ENCODE measurements around the gene TMEM132C.
"Not testable (repeated sequence)": the region's sequence is repeated elsewhere in the genome, so short reads cannot be mapped to it uniquely, and the experiment has no call there.

The TMEM132C gene

GRCh38 chr12:128474916-128475315, 207.9 kb downstream of the TMEM132C start:
- DNase-seq (ENCODE audit: low read depth in 2 of 2): no peak

DNA sequence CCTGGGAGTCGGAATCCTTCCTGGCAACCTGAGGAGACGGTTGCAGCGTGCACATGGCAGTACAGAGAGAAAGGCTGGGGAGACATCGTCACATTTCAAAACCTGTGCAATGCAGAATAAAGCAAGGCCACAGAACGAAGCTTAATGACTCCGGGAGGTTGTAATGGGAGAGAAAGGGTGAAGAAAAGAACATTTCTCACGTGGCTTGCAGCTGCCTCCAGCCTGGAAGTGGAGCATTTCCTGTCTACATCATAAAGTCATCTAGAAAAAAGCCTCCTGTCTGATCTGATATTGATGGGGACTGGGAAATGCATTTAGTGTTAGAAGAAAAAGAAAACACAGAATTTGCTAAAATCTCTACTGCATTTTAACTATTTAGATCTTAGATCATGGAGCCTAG, 209.3 kb downstream of the TMEM132C start:
- no peak for DNase-seq (ENCODE audit: low read depth in 2 of 2)

DNA sequence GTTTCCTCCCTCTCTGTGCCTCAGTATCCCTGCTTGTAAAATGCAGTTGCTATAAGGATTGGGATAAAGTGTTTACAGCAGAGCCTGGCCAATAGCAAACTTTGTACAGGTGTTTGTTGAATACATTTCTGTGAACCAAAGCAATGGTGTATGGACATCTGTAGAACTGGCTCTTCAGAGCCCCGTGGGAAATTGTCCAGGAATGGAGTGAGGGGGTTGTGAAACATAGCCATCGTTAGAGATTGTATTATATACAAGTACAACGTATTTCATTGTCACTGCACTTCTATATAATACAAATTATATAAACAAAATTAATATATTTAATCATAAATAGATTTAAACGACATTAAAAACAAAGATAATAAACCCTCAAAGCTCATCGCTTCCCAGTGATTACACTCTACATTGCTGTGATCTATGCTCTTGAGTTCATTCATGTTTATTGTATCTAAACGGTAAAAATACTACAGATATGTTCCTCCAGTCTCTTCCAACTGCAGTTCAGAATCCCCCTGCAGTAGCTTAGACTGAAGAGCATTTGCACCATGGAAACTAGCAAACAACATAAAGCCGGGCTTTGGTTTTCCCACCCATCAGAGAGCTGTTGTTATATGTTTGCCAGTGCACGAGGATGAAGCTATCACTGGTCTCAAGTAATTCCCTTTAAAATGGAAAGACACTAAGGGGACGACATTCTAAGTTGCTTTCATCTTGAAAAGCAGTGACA, 216.7 kb downstream of the TMEM132C start:
- no peak for DNase-seq (ENCODE audit: low read depth in 2 of 2)

DNA sequence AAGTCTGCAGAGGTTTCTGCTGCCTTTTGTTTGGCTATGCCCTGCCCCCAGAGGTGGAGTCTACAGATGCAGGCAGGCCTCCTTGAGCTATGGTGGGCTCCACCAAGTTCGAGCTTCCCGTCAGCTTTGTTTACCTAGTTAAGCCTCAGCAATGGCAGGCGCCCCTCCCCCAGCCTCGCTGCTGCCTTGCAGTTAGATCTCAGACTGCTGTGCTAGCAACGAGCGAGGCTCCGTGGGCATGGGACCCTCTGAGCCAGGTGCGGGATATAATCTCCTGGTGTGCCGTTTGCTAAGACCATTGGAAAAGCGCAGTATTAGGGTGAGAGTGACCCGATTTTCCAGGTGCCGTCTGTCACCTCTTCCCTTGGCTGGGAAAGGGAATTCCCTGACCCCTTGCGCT, 230.4 kb downstream of the TMEM132C start:
- not testable (repeated sequence) for DNase-seq (ENCODE audit: low read depth in 2 of 2)

DNA sequence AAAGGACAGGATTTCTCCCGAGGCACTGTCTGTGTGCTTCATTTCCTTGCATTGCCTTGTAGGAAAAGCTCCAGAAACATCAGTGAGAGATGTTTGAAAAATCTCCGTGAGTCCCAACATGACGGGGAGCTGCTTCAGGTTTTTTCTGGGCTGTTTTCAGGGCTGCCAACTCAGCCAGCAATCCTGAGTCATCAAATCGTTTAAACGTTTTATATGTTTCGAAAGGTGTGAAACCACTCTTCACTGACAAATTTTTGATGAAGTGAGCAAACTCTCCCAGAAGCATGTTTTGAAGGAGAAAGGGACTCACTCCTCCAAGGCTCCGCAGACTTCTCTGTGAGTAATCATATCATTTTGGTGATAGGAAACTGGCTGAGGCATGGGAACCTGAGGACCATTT, 240.5 kb downstream of the TMEM132C start:
- DNase-seq (ENCODE audit: low read depth in 2 of 2): no peak

GRCh38 chr12:128509170-128509569, 242.2 kb downstream of the TMEM132C start:
- DNase-seq (ENCODE audit: low read depth in 2 of 2): no peak

- DNase-seq (ENCODE audit: low read depth in 2 of 2): no peak
These were observed 243.5 kb downstream of the TMEM132C start for GRCh38 chr12:128510511-128510910.

GRCh38 chr12:128513331-128513730, 246.4 kb downstream of the TMEM132C start:
- no peak for DNase-seq (ENCODE audit: low read depth in 2 of 2)

- no peak for DNase-seq (ENCODE audit: low read depth in 2 of 2)
These were observed 246.9 kb downstream of the TMEM132C start for GRCh38 chr12:128513831-128514230.

- no peak for DNase-seq (ENCODE audit: low read depth in 2 of 2)
These were observed 251.7 kb downstream of the TMEM132C start for GRCh38 chr12:128518644-128519043.

GRCh38 chr12:128519426-128519825, 252.5 kb downstream of the TMEM132C start:
- DNase-seq (ENCODE audit: low read depth in 2 of 2): no peak

DNA sequence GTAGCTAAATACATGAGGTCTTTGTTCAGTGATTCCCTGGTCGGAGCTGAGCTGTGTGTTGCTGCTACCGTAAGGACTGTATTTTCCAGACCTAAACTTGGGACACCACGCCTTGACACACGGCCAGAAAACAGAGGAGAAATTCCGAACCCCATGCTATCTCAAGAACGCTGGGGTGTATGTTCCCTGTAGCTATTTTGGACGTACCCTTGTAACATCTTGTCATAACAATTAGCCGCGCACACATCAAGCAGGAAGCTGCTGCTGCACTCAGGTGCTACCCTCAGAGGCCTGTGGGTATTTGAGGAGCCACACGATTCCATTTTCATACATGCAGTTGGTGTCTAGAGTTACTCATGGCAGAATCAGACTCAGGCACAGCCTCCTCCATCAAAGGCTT, 255.0 kb downstream of the TMEM132C start:
- DNase-seq (ENCODE audit: low read depth in 2 of 2): no peak

DNA sequence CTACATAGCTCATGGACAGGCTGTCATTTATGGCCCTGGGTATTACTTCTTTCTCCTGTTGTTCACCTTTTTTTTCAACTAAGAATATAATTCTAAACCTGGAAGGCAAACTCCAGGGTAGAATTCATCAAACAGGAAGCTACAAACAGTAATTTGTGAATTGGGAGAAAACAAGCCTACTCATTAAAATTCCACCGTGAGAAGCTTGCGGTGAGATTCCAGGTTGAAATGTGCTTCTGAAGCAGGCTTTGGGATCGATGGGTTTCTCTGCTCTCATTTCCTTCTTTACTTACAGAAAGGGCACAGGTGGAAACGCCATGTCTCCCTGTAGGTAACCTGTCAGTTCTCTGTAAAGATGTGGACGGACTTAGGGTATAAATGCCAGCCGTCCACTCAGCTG, 257.5 kb downstream of the TMEM132C start:
- DNase-seq (ENCODE audit: low read depth in 2 of 2): no peak

- no peak for DNase-seq (ENCODE audit: low read depth in 2 of 2)
These were observed 264.2 kb downstream of the TMEM132C start for GRCh38 chr12:128531170-128531569.

DNA sequence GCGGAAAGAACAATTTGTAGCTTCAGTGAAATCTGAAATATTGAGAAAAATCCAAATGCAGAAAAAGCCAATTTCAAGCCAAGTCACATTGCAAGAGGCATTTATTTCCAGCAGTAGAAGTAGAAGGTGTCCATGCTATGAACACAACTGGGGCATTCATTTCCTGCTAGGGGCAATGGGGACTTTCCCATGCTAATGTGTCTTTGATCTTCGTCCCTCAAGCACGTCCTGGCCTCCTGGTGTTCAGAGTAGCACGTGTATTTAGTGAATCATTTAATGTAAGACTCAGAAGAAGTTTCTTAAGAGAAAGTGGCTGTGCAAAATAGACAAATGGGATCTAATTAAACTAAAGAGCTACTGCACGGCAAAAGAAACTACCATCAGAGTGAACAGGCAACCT, 267.9 kb downstream of the TMEM132C start:
- no peak for DNase-seq (ENCODE audit: low read depth in 2 of 2)

DNA sequence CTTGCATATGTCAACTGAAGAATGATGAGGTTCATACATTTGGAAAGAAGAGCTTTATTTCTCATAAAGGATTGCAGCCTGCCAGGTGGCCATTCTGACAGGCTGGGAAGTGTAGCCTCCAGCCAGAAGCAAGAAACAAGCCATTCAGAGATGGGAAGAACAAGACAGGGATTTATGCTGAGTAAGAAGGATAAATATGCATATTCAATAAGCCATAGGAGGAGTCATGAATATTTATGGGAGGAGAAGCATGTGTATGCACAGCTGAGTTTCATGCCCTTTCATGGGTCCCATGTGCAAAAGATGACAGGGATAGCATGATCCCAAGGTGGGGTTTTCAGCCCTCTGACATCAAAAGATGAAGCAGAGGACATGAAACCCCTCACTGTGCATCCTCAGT, 269.8 kb downstream of the TMEM132C start:
- no peak for DNase-seq (ENCODE audit: low read depth in 2 of 2)

- DNase-seq (ENCODE audit: low read depth in 2 of 2): no peak
These were observed 270.7 kb downstream of the TMEM132C start for GRCh38 chr12:128537668-128538067.

GRCh38 chr12:128542844-128543243, 275.9 kb downstream of the TMEM132C start:
- no peak for DNase-seq (ENCODE audit: low read depth in 2 of 2)

GRCh38 chr12:128543460-128543859, 276.5 kb downstream of the TMEM132C start:
- DNase-seq (ENCODE audit: low read depth in 2 of 2): no peak

DNA sequence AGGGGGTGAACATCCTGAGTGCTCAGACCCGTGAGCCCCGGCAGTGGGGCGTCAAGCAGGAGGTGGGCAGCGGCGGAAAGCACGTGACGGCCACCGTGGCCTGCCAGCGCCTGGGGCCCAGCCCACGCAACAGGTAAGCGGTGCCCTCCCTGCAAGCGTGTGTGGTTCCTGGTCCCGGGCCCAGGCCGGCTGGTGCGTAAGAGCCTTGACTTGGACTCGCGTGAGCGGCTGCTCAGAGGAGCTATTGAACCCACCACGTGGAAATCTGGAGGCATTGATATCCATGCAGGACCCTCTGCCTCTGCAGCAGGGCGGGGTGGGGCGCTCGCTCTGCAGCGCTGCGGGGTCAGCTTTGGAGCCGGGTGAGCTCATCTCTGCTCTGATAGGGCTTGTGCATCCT, 277.0 kb downstream of the TMEM132C start:
- DNase-seq (ENCODE audit: low read depth in 2 of 2): no peak

- no peak for DNase-seq (ENCODE audit: low read depth in 2 of 2)
These were observed 282.0 kb downstream of the TMEM132C start for GRCh38 chr12:128548949-128549348.

DNA sequence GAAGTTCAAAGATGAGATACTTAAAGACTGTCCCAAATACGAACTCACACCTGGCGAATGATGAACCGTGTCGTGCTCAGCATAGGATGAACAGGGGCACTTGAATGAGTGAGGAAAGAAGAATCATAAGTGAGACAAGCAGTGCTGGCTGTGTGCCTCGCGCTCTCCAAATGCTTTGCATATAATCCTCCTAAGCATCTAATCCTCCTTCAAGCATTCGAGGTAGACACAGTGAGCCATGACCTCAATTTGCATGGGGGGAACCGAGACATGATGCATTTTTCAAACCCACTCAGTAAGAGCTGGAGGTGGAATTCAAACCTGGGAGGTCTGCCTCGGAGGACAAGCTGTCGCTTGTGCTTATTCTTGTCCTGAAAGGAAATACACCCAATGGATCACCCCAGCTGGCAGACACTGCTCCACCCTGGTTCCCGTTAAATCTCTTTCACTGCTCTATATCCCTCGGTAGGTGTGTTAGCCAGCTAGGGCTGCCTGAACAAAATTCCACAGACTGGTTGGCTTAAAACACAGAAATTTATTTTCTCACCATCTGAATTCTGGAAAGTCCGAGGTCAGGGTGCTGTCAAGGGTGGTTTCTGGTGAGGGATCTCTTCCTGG, 282.7 kb downstream of the TMEM132C start:
- DNase-seq (ENCODE audit: low read depth in 2 of 2): no peak

- DNase-seq (ENCODE audit: low read depth in 2 of 2): no peak
These were observed 284.3 kb downstream of the TMEM132C start for GRCh38 chr12:128551266-128551665.

Data from stimulated activated CD4-positive, alpha-beta T cell treated with anti-CD3 and anti-CD28 coated beads, Interleukin-15, amount 100 ng/mL, for 48 hours (primary cell).